Naive thymus-derived CD4-positive, alpha-beta T cell (primary cell): ENCODE data around the gene HAS3. TPM values are rescaled to one million over a fixed set of nuclear protein-coding genes. Genes with fewer than 3 reads are reported as not detected.

Experiments
- ATAC-seq: fragments of 150-1000 bp; cut with Tn5 transposase; 2 replicates; pipeline ENCODE4 v1.10.0; 2021; ENCODE audit warnings: mild to moderate bottlenecking, moderate library complexity
- CTCF ChIA-PET: fragments of 350-600 bp; sonication (Branson Sonifier 250); formaldehyde crosslinking; loops from one replicate; lab custom pipeline; 2021; ENCODE audit warnings: antibody characterized with exemption; lab: Charles Lee
- POLR2A ChIA-PET: fragments of 350-600 bp; sonication (Branson Sonifier 250); formaldehyde crosslinking; loops from one replicate; lab custom pipeline; 2021; ENCODE audit warnings: antibody characterized with exemption, inconsistent platforms; lab: Charles Lee
- DNase-seq, 9 donors: peaks; one replicate each; pipeline versions ENCODE4 v3.0.0 to v3.0.0-alpha.2; 2020 to 2022; ENCODE audit warnings: mixed read lengths in 1 of 9
- H3K27ac ChIP-seq: one replicate; pipeline ENCODE4 v1.7.0; 2013; ENCODE audit warnings: mild to moderate bottlenecking, low read depth, low read length, moderate library complexity
- H3K27me3 ChIP-seq, 2 donors: one replicate each; pipeline ENCODE4 v1.7.0; 2013; ENCODE audit warnings: low read length in 2 of 2, mild to moderate bottlenecking in 2 of 2, moderate library complexity in 2 of 2; ENCODE audit not compliant: control insufficient read depth in 2 of 2, insufficient read depth in 2 of 2
- H3K36me3 ChIP-seq, 3 experiments: 1 replicate in 2 of 3; 2 replicates in 1 of 3; pipeline ENCODE4 v1.7.0; 2013; ENCODE audit warnings: low read length in 3 of 3, mild to moderate bottlenecking in 3 of 3, moderate library complexity in 1 of 3; ENCODE audit not compliant: insufficient read depth in 3 of 3, control insufficient read depth in 2 of 3
- H3K4me1 ChIP-seq, 2 donors: one replicate each; pipeline ENCODE4 v1.7.0; 2013; ENCODE audit warnings: low read length in 2 of 2, mild to moderate bottlenecking in 2 of 2, moderate library complexity in 1 of 2; ENCODE audit not compliant: control insufficient read depth in 2 of 2, insufficient read depth in 2 of 2
- H3K4me3 ChIP-seq: 2 replicates; pipeline ENCODE4 v1.7.0; 2013; ENCODE audit warnings: mild to moderate bottlenecking, low read length
- H3K9me3 ChIP-seq, 3 experiments: 1 replicate in 2 of 3; 2 replicates in 1 of 3; pipeline ENCODE4 v1.7.0; 2013; ENCODE audit warnings: low read length in 3 of 3; ENCODE audit not compliant: control insufficient read depth in 2 of 3
- H3K27ac Mint-ChIP-seq, 9 donors: one replicate each; pipeline ENCODE4 v1.8.0; 2020 to 2022; ENCODE audit warnings: mixed read lengths in 9 of 9, mild to moderate bottlenecking in 8 of 9, moderate library complexity in 5 of 9, inconsistent platforms in 2 of 9
- H3K27me3 Mint-ChIP-seq, 5 donors: one replicate each; pipeline ENCODE4 v1.8.0; 2021 to 2022; ENCODE audit warnings: mixed read lengths in 5 of 5, mild to moderate bottlenecking in 1 of 5
- H3K36me3 Mint-ChIP-seq, 5 donors: one replicate each; pipeline ENCODE4 v1.8.0; 2020 to 2022; ENCODE audit warnings: mixed read lengths in 5 of 5, mild to moderate bottlenecking in 3 of 5, inconsistent platforms in 1 of 5
- H3K4me1 Mint-ChIP-seq, 7 donors: one replicate each; pipeline ENCODE4 v1.8.0; 2020 to 2022; ENCODE audit warnings: mixed read lengths in 7 of 7, mild to moderate bottlenecking in 3 of 7, inconsistent platforms in 1 of 7
- H3K4me3 Mint-ChIP-seq, 10 donors: one replicate each; pipeline ENCODE4 v1.8.0; 2020 to 2022; ENCODE audit warnings: mild to moderate bottlenecking in 10 of 10, mixed read lengths in 10 of 10, moderate library complexity in 6 of 10, inconsistent platforms in 2 of 10
- H3K9me3 Mint-ChIP-seq, 11 donors: one replicate each; pipeline ENCODE4 v1.8.0; 2020 to 2022; ENCODE audit warnings: mixed read lengths in 11 of 11, mild to moderate bottlenecking in 4 of 11, inconsistent platforms in 1 of 11, moderate library complexity in 1 of 11
- intact Hi-C, 2 donors: fragments of 100-400 bp; cut with micrococcal nuclease; formaldehyde crosslinking; loops; one replicate each; pipeline ENCODE4 v1.15.1; 2023
- polyA plus RNA-seq, 2 donors: library from polyadenylated mRNA; unstranded; fragments of 300-500 nt; fragmentation: Illumina TruSeq; gene quantifications; one replicate each; pipeline ENCODE4 v1.2.3, GENCODE V29; 2021
- total RNA-seq, 6 experiments: library from RNA in 5 of 6; stranded (reverse) in 5 of 6; gene quantifications; 1 replicate in 5 of 6; 2 replicates in 1 of 6; pipeline ENCODE4 v1.2.3 and lab custom pipeline; 2021 to 2026

HAS3 gene
- total and polyA plus RNA-seq, 7 experiments from 2014 or later = 0.24 to 4.2 (median 2.9) TPM; not detected in 1

DNA sequence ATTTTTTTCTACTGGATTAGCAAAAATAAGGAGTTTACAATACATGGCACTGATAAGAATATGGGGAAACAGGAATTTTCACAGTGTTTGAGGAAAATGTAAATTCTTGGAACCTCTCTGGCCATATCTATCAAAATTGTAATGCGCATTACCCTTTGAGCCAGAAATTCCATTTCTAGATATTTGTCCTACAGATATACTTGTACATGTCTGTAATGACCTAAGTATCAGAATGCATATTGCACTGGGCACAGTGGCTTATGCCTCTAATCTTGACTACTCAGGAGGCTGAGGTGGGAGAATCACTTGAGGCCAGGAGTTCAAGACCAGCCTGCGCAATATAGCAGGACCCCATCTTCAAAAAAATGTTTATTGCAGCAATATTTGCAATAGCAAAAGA lies 25.8 kb upstream of the HAS3 start:
- peaks cover 0 to 15% (median 0%) of the 10 kb centered on the region in 3 experiments for H3K36me3 ChIP-seq
- ChIA-PET CTCF (no interaction called here), POLR2A (interaction anchor here (0.6 kb wide), 2 partner anchors 136 to 142 kb away, joined by 3 read pairs; no protein-coding TSS in a partner anchor)
- no peaks in the 10 kb centered on the region for H3K4me1 Mint-ChIP-seq
- ATAC-seq = no peak
- intact Hi-C loops = no loop called here
- no peaks in the 10 kb centered on the region for H3K9me3 ChIP-seq
- no peak overlapping the region for H3K4me3 Mint-ChIP-seq
- no peak for DNase-seq
- no peaks in the 10 kb centered on the region for H3K27me3 Mint-ChIP-seq
- no peaks in the 10 kb centered on the region for H3K9me3 Mint-ChIP-seq
- H3K27ac ChIP-seq = no peak overlapping the region
- H3K27me3 ChIP-seq = no peaks in the 10 kb centered on the region
- H3K36me3 Mint-ChIP-seq = peaks cover 0 to 7% (median 3%) of the 10 kb centered on the region in 5 donors
- H3K4me1 ChIP-seq = no peaks in the 10 kb centered on the region
- peak overlapping the region in 1 of 9 donors; percentile 66 for H3K27ac Mint-ChIP-seq
- no peak overlapping the region for H3K4me3 ChIP-seq

DNA sequence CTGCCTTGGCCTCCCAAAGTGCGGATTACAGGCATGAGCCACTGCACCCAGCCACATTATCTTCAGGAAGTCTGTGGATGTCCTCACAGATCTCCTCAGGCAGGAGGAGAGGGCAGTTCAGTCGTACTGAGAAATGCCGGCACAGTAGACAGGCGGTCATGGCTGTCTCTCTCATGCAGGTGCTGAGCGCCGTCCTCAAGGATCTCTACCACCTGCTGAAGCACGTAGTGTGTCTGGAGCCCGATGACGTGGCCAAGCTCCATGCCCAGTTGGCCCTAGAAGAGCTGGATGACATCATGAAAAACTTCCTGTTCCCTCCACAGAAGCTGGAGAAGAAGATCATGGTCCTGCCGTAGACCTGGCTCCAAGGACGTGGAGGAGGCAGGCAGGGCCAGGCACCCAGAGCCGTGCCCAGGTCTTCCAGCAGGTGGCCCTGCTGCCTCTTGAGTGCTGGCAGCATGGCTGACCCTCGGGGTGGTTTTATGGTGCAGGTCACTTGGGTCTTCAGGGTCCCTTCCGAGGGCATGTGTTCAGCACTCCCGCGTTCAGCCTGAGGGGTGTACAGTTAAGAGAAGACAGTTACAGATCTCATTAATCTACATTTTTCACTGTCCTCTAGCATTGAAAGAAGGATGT lies 22.0 kb upstream of the HAS3 start:
- H3K27me3 ChIP-seq = no peaks in the 10 kb centered on the region
- H3K9me3 ChIP-seq = no peaks in the 10 kb centered on the region
- peaks cover 0 to 7% (median under 1%) of the 10 kb centered on the region in 7 donors for H3K4me1 Mint-ChIP-seq
- H3K27ac ChIP-seq = no peak overlapping the region
- H3K9me3 Mint-ChIP-seq = no peaks in the 10 kb centered on the region
- POLR2A ChIA-PET = no interaction called here
- DNase-seq (no peak), ATAC-seq (no peak)
- H3K4me3 ChIP-seq = no peak overlapping the region
- H3K36me3 ChIP-seq = peaks cover 0 to 21% (median 0%) of the 10 kb centered on the region in 3 experiments
- CTCF ChIA-PET = no interaction called here
- peak overlapping the region in 3 of 9 donors; percentile 32 to 68 (median 45) for H3K27ac Mint-ChIP-seq
- H3K4me1 ChIP-seq = no peaks in the 10 kb centered on the region
- no peaks in the 10 kb centered on the region for H3K27me3 Mint-ChIP-seq
- no peak overlapping the region for H3K4me3 Mint-ChIP-seq
- peaks cover 3 to 20% (median 9%) of the 10 kb centered on the region in 5 donors for H3K36me3 Mint-ChIP-seq
- intact Hi-C loops = no loop called here

DNA sequence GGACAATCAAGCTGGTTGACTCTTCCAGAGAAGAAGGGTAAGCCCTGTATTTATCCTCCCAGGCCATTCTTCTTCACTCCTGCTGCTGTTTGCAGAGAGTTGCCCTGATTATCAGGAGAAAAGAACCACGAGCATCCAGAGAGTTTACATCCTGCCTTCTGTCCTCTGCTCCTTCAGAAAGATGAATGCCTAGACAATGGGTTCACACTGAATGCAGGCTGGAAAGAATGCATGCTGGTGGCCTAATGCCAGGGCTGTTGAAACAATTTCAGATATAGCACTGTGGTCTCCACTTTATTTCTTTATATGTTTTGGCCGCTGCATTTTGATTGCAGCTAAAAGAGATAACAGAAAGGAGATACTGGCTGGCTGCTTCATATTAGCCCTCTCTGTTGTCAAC lies 21.2 kb upstream of the HAS3 start:
- ATAC-seq = no peak

DNA sequence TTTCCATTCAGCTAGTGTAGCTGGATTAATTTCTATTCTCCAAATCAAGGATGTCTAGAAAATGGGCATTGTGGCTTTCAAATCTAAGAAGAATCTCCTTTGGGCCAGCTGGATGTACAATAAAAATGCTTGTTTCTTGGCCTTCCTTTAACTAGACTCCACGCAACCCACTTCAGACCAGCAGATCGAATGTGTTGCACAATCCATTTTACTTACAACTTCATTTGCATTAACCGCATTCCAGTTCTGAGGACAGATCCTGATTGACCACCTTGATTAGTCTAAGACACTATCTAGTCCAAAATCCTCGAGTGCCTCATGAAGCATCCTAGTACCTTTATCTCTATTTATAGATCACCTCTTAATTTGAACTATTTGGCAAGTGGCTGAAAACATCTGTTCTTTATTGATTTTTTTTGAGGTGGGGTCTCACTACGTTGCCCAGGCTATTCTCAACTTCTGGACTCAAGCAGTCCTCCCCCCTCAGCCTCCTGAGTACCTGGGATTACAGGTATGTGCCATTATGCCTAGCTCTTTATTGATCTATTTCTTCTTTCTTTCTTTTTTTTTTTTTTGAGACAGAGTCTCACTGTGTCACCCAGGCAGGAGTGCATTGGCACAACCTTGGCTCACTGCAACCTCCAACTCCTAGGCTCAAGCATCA lies 20.3 kb upstream of the HAS3 start:
- peaks cover 3 to 20% (median 9%) of the 10 kb centered on the region in 5 donors for H3K36me3 Mint-ChIP-seq
- H3K4me3 Mint-ChIP-seq = no peak overlapping the region
- intact Hi-C loops = no loop called here
- H3K9me3 Mint-ChIP-seq = no peaks in the 10 kb centered on the region
- Histone ChIP-seq H3K4me3 (no peak overlapping the region), H3K27ac (no peak overlapping the region), H3K9me3 (no peaks in the 10 kb centered on the region), H3K4me1 (peaks cover 0 to 4% of the 10 kb centered on the region in 2 donors), H3K36me3 (peaks cover 0 to 21% (median 0%) of the 10 kb centered on the region in 3 experiments), H3K27me3 (no peaks in the 10 kb centered on the region)
- peaks cover 0 to 16% (median 7%) of the 10 kb centered on the region in 7 donors for H3K4me1 Mint-ChIP-seq
- no peak overlapping the region for H3K27ac Mint-ChIP-seq
- ChIA-PET POLR2A (no interaction called here), CTCF (no interaction called here)
- no peaks in the 10 kb centered on the region for H3K27me3 Mint-ChIP-seq
- no peak for ATAC-seq
- DNase-seq = no peak

More for the DNA sequence above, 21.2 kb upstream of the HAS3 start:
- CTCF ChIA-PET = no interaction called here
- Histone ChIP-seq H3K9me3 (no peaks in the 10 kb centered on the region), H3K4me1 (peaks cover 0 to under 1% of the 10 kb centered on the region in 2 donors), H3K4me3 (no peak overlapping the region), H3K27me3 (no peaks in the 10 kb centered on the region), H3K36me3 (peaks cover 0 to 21% (median 0%) of the 10 kb centered on the region in 3 experiments), H3K27ac (no peak overlapping the region)
- Mint-ChIP-seq H3K4me1 (peaks cover 0 to 13% (median 7%) of the 10 kb centered on the region in 7 donors), H3K4me3 (no peak overlapping the region), H3K36me3 (peaks cover 3 to 20% (median 9%) of the 10 kb centered on the region in 5 donors), H3K9me3 (no peaks in the 10 kb centered on the region), H3K27ac (peak overlapping the region in 1 of 9 donors; percentile 68), H3K27me3 (no peaks in the 10 kb centered on the region)
- DNase-seq = no peak
- POLR2A ChIA-PET = no interaction called here
- intact Hi-C loops = no loop called here

DNA sequence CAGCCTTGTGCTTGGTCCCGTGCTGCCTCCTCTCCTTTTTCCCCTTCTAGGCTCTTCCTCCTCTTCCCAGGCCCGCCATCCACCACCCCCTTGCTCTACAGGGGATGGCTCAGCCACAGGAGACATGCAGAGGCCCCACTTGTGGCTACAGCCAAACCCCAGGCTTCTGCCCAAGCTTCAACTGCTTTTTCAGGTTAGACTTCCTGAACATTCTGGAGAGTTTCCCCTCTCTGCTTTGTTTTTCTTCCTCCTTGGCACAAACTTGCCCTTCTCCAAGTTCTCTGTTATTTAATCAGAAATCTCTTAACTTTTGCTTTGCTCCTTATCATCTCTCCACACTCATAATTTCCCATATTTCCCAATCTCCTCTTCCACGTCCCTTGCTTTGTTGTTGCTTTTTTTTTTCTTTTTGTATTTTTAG lies 18.3 kb upstream of the HAS3 start:
- intact Hi-C loops = no loop called here
- Histone ChIP-seq H3K4me3 (no peak overlapping the region), H3K9me3 (no peaks in the 10 kb centered on the region), H3K27me3 (no peaks in the 10 kb centered on the region), H3K27ac (no peak overlapping the region), H3K4me1 (peaks cover 0 to 4% of the 10 kb centered on the region in 2 donors), H3K36me3 (peaks cover 0 to 21% (median 0%) of the 10 kb centered on the region in 3 experiments)
- no peaks in the 10 kb centered on the region for H3K27me3 Mint-ChIP-seq
- H3K4me1 Mint-ChIP-seq = peaks cover 0 to 16% (median 7%) of the 10 kb centered on the region in 7 donors
- no peaks in the 10 kb centered on the region for H3K9me3 Mint-ChIP-seq
- POLR2A ChIA-PET = no interaction called here
- no peak overlapping the region for H3K4me3 Mint-ChIP-seq
- H3K36me3 Mint-ChIP-seq = peaks cover 3 to 23% (median 9%) of the 10 kb centered on the region in 5 donors
- DNase-seq = no peak
- no peak for ATAC-seq
- H3K27ac Mint-ChIP-seq = peak overlapping the region in 4 of 9 donors; percentile 52 to 80 (median 59)
- CTCF ChIA-PET = no interaction called here

DNA sequence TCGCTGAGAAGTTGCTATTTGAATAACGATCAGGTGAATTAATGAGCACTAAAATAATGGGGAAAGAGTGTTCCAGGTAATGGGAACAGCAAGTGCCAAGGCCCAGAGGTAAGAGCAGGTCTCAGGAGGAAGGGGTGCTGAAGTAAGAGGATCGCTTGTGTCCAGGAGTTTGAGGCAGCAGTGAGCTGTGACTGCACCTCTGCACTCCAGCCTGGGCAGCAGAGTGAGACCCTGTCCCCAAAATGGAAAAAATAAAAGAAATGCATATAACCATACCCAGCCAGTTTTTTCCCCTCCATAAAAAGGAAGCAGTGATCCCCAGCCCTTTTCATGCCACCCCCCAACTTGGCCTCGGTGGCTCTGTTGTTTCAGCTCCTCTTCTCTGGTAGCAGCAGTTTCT lies 16.8 kb upstream of the HAS3 start:
- Histone ChIP-seq H3K36me3 (peaks cover 0 to 15% (median 0%) of the 10 kb centered on the region in 3 experiments), H3K9me3 (no peaks in the 10 kb centered on the region), H3K4me3 (no peak overlapping the region), H3K27me3 (no peaks in the 10 kb centered on the region), H3K4me1 (peaks cover 0 to 4% of the 10 kb centered on the region in 2 donors), H3K27ac (no peak overlapping the region)
- Mint-ChIP-seq H3K4me1 (peaks cover 0 to 16% (median 7%) of the 10 kb centered on the region in 7 donors), H3K27me3 (no peaks in the 10 kb centered on the region), H3K36me3 (peaks cover 3 to 20% (median 8%) of the 10 kb centered on the region in 5 donors), H3K4me3 (no peak overlapping the region), H3K9me3 (no peaks in the 10 kb centered on the region), H3K27ac (peak overlapping the region in 3 of 9 donors; percentile 5 to 87 (median 64))
- intact Hi-C loops = no loop called here
- POLR2A ChIA-PET = no interaction called here
- no peak for ATAC-seq
- no peak for DNase-seq
- CTCF ChIA-PET = no interaction called here
